Amniotic epithelial cell (primary cell): ENCODE data around the gene INPP4B.

ENCODE experiments used
- DNase-seq: peaks from one replicate; pipeline ENCODE4 v3.0.0-alpha.2; 2010; ENCODE audit warnings: low read depth

The INPP4B gene

DNA sequence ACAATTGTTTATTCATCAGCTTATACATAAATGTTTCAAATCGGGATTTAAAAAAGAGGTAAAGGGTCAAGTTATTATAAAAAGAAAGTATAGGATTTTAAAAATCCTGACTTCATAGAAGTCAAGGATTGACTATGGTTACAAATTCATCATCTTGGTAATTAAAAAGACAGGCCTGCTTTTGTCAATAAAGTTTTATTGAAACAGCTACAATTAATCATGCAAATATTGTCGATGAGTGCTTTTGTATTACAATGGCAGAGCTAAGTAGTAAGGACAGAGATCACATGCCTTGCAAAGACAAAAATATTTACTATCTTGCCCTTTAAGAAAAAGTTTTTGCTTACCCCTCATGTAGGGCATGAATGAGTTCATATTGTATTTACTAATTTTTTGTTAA lies 614.3 kb downstream of the INPP4B start:
- DNase-seq, result no peak

- DNase-seq, result no peak
Measured at GRCh38 chr4:142230991-142231390, 615.1 kb downstream of the INPP4B start.

DNA sequence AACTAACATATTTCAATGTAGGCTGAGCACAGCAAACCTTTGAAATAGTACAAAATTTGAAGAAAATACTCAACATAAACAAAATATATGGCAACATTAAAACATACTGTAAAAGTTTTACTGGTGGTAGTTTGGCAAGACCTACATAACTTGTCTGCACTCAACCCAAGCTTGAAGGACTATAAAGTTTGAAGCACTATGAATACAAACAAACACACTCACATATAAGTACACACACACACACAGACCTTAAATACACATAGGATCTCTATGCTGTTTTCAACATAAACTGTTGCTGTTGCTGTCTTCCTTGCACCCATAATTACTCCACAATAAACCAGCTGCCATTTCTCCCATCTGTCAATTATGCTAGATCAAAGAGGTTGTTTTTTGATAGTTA lies 620.1 kb downstream of the INPP4B start:
- no peak for DNase-seq

DNA sequence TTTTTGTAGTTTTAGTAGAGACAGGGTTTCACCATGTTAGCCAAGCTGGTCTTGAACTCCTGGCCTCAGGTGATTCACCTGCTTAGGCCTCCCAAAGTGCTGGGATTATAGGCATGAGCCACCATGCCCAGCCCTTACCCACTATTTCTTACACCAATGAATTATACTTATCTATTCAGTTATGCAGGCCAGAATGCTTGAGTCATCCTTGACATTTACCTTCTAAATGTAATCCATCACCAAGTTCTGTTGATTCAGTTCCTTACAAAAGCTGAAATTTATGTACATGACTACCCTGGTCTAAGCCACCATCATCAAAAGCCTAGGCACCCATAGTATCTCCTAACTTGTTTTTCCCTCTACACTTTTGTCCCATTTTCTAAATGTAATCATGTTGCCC lies 624.0 kb downstream of the INPP4B start:
- peak; percentile 42 for DNase-seq

GRCh38 chr4:142218726-142219125 lies 627.4 kb downstream of the INPP4B start:
- no peak for DNase-seq

DNA sequence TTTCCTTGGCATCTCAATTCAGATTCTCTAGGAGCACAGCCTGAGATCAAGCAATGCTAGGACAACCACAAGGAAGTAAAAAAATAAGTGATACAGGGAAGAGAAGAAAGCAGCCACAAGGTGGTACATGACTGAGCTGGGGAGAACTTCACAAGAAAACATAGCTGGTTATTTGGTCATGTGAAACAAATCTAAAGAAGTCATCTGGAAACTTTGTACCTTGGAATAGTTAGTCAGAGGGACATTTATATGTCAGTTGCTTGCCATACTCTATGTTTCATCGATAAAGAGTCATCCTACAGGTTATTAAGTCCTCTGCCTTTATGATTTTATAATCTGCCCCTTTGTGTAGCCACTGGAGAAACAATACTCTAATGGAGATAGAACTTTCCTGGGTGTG lies 634.7 kb downstream of the INPP4B start:
- no peak for DNase-seq

DNA sequence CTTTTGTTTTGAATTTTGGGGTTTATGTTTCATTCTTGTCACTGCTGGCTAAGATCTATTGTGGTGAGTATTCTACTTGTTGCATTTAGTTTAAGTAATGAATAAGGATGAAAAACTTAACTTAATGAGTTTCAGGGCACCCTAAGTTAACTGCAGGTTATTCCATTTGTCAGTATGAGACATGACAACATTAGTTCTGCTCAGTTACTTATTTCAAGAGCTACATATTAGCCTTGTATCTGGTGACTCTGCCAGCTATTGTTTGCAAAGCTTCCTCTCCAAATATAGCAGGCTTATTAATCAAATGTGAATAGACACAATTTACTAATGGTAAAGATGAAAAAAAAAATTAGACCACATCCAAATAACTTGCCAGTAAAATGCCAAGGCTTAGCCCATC lies 642.6 kb downstream of the INPP4B start:
- no peak for DNase-seq

GRCh38 chr4:142202404-142203332 lies 643.4 kb downstream of the INPP4B start:
- DNase-seq, result no peak

DNA sequence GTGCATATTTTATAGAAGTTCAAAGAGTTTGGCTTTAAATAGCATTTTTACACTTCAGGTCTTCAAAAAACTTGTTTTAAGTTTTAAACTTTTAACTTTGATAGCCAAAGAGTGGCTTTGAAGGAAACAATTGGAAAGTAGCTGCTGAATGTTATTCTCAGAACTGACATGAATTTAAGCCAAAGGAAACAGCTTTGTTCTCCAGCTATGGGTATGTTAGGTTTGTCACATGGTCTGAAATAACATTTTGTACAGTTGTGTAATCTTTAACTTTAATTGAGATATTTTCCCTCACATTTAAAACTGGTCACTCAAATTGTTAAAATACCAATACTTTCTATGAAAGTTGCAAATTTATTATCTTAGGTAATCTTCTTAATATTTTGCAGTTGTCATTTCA lies 645.1 kb downstream of the INPP4B start:
- no peak for DNase-seq

GRCh38 chr4:142194905-142195304 lies 651.2 kb downstream of the INPP4B start:
- DNase-seq, result no peak

DNA sequence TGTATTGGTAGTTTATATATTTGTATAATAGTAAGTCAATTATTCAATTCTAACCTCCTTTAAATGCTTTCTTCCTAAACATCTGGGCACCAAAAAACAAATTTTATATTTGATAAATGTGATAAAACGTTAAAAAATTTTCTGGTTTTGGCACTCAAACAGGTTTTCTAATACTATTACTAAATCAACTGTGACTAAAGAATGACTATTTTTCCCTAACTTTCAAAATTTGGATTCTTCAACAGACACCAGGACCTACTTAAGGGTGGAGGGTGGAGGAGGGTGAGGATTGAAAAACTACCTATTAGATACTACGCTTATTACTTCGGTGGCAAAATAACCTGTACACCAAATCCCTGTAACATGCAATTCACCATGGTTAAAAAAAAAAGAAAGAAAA lies 654.2 kb downstream of the INPP4B start:
- no peak for DNase-seq

- DNase-seq, result no peak
Measured at GRCh38 chr4:142181021-142181420, 665.1 kb downstream of the INPP4B start.

- DNase-seq, result no peak
Measured at GRCh38 chr4:142169216-142169615, 676.9 kb downstream of the INPP4B start.

DNA sequence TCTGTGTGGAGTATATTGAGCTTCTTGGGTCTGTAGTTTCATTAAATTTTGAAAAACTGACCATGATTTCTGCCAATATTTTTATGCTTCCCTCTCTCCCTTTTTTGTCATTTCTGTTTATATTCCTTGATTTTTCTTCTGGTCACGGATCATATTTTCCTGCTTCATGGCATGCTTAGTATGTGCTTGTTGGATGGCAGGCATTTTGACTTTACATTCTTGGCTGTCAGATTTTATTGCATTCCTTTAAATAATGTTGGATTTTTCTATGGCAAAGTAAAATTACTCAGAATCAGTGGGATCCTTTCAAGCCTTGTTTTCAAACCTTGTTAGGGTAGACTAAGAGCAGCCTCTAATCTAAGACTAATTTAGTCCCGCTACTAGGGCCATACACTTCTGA lies 677.9 kb downstream of the INPP4B start:
- no peak for DNase-seq

- DNase-seq, result no peak
Measured at GRCh38 chr4:142164767-142165500, 681.2 kb downstream of the INPP4B start.

GRCh38 chr4:142161086-142161485 lies 685.0 kb downstream of the INPP4B start:
- DNase-seq, result no peak

DNA sequence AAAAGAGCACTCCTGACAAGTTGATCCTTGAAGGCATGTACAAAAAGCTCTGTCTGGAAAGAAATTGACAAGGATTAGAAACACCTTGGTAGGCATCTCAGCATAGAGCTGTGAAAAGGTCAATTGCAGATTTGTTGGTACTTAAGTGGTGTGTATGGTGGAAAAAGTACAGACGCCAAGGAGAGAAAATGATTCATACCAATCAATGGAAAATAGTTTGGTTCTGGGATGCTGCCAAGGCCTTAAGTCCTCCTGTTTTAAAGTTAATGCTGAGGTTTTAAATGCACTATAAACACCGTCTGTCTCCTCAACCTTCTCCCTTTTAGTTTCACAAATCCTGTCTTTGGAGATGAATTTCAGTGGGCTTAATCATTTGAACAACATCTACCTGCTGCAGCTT lies 685.6 kb downstream of the INPP4B start:
- DNase-seq, result no peak

DNA sequence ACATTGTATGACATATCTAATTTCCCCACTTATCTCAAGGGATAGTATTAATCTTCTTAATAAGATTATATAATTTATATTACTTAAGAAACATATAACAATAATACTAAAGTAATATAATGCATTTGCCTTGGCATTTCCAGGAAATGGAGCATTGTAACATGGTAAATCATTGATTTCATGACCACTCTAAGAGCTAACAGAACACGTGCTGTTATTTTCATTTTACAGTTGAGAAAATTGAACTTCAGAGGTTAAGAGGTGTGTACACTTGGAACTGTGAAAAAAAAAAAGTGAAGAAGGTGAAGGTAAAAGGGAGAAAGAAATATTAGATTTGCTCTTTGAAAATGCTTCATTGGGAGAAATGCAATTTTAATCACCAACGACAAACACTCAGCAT lies 687.1 kb downstream of the INPP4B start:
- no peak for DNase-seq

- no peak for DNase-seq
Measured at GRCh38 chr4:142156256-142156655, 689.8 kb downstream of the INPP4B start.

GRCh38 chr4:142155347-142155746 lies 690.8 kb downstream of the INPP4B start:
- no peak for DNase-seq

- DNase-seq, result no peak
Measured at GRCh38 chr4:142150483-142150882, 695.6 kb downstream of the INPP4B start.

DNA sequence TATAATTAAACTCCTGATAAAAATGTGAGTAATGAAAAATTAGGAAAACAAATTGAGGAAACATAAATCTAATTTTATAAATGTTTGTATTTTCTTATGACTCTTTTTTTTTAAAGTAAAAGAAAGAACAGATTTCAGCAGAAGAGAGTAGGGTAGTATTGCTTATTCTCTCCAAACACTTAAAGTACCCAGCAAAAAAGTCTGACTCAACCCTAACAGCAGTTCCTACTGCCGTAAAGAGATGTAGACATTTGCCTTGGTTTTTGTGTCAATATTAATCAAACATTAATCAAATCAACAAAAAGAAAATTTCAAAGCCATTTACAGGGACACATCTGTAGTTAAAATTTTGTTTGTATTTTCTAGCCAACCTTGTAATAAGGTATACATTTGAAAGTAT lies 701.3 kb downstream of the INPP4B start:
- DNase-seq, result no peak

GRCh38 chr4:142142366-142143054 lies 703.6 kb downstream of the INPP4B start:
- DNase-seq, result no peak
